GM12878 (cell line): ENCODE data around the gene PTPRJ. TPM values are rescaled to one million over a fixed set of nuclear protein-coding genes. Genes with fewer than 3 reads are reported as not detected.

ENCODE experiments used
- ATAC-seq: fragments of 200-7000 bp; cut with Tn5 transposase; 3 replicates; pipeline ENCODE4 v1.9.1; 2020; ENCODE audit warnings: mild to moderate bottlenecking, moderate library complexity
- BruUV-seq: library from RNA; stranded (reverse); fragments of 400-500 nt; replicated peaks from 2 replicates; lab custom pipeline; 2021; lab: Mats Ljungman, UMichigan
- CTCF ChIA-PET: fragments of 300-600 bp; sonication (Branson Sonifier 250); formaldehyde crosslinking; extraction: SDS; loops from one replicate; lab custom pipeline; 2021; ENCODE audit warnings: inconsistent platforms; lab: Yijun Ruan, JAX
- POLR2A ChIA-PET: fragments of 350-600 bp; formaldehyde crosslinking; extraction: SDS; loops from one replicate; lab custom pipeline; 2021; ENCODE audit warnings: inconsistent platforms; lab: Charles Lee
- RAD21 ChIA-PET: fragments of 300-600 bp; sonication (Branson Sonifier 250); formaldehyde crosslinking; loops from one replicate; lab custom pipeline; 2023; ENCODE audit warnings: antibody characterized with exemption; ENCODE audit not compliant: unreplicated experiment; lab: Charles Lee
- SMC1A ChIA-PET: fragments of 300-600 bp; sonication (Branson Sonifier 250); formaldehyde crosslinking; loops from one replicate; lab custom pipeline; 2023; ENCODE audit not compliant: unreplicated experiment, uncharacterized antibody; lab: Charles Lee
- DNase-seq: peaks from one replicate; pipeline ENCODE4 v3.0.0-alpha.2; 2011; ENCODE audit warnings: low read depth, low spot score
- FAIRE-seq: peaks from 3 replicates; lab custom pipeline; 2011; peaks lifted over from hg19 to GRCh38; lab: Jason Lieb, UNC
- H2AFZ ChIP-seq: 2 replicates; pipeline ENCODE4 v1.6.0; 2011; ENCODE audit warnings: low read depth, low read length, control low read depth; ENCODE audit not compliant: control insufficient read depth
- H3K27ac ChIP-seq: 2 replicates; pipeline ENCODE4 v1.5.1; 2011; ENCODE audit warnings: control low read depth; ENCODE audit not compliant: control insufficient read depth, insufficient read depth
- H3K27me3 ChIP-seq, 2 experiments: replicated peaks in 1 of 2; 2 replicates each; pipeline versions ENCODE4 v1.6.0 to v1.6.1; 2011; ENCODE audit warnings: low read length in 1 of 2; ENCODE audit not compliant: control insufficient read depth in 2 of 2, insufficient read depth in 2 of 2
- H3K36me3 ChIP-seq, 2 experiments: 2 replicates each; pipeline ENCODE4 v1.5.1; 2011; ENCODE audit warnings: low read length in 1 of 2; ENCODE audit not compliant: control insufficient read depth in 2 of 2, insufficient read depth in 2 of 2
- H3K4me1 ChIP-seq: 2 replicates; pipeline ENCODE4 v1.6.1; 2011; ENCODE audit warnings: mild to moderate bottlenecking, low read length, moderate library complexity, mixed read lengths; ENCODE audit not compliant: control insufficient read depth, insufficient read depth
- H3K4me2 ChIP-seq: 2 replicates; pipeline ENCODE4 v1.6.0; 2011; ENCODE audit warnings: control low read depth; ENCODE audit not compliant: control insufficient read depth, insufficient read depth
- H3K4me3 ChIP-seq: fragments of 200-600 bp; sonication (generic); 2 replicates; pipeline ENCODE4 v1.5.1; 2016
- H3K79me2 ChIP-seq: 2 replicates; pipeline ENCODE4 v1.6.0; 2011; ENCODE audit warnings: low read length; ENCODE audit not compliant: control insufficient read depth, insufficient read depth
- H3K9ac ChIP-seq: 2 replicates; pipeline ENCODE4 v1.8.0; 2011; ENCODE audit warnings: low read length, control low read depth, mixed read lengths; ENCODE audit not compliant: control insufficient read depth, insufficient read depth
- H3K9me3 ChIP-seq: replicated peaks from 3 replicates; pipeline ENCODE4 v1.5.1; 2011; ENCODE audit warnings: mild to moderate bottlenecking, low read length; ENCODE audit not compliant: control insufficient read depth, insufficient read depth
- H4K20me1 ChIP-seq: 2 replicates; pipeline ENCODE4 v1.6.0; 2011; ENCODE audit not compliant: control insufficient read depth, insufficient read depth
- ATF2 ChIP-seq: IDR thresholded peaks from 2 replicates; pipeline ENCODE4 v1.6.1; 2012; ENCODE audit warnings: low read length, inconsistent platforms
- BACH1 ChIP-seq: fragments of 450-650 bp; IDR thresholded peaks from 2 replicates; pipeline ENCODE4 v1.6.1; 2017; ENCODE audit warnings: mild to moderate bottlenecking, borderline replicate concordance
- BHLHE40 ChIP-seq, 2 experiments: fragments of 450-650 bp in 1 of 2; IDR thresholded peaks; 2 replicates each; pipeline ENCODE4 v1.6.1; 2011 to 2017; ENCODE audit warnings: low read depth in 2 of 2, borderline replicate concordance in 1 of 2, improper control_type of control experiment in 1 of 2, low read length in 1 of 2, mild to moderate bottlenecking in 1 of 2
- CBX3 ChIP-seq: fragments of 200-600 bp; sonication (generic); IDR thresholded peaks from 2 replicates; pipeline ENCODE4 v1.6.1; 2016; ENCODE audit warnings: low read depth, borderline replicate concordance
- IKZF1 ChIP-seq: fragments of 450-650 bp; conservative IDR thresholded peaks from 2 replicates; pipeline ENCODE4 v1.6.1; 2017; ENCODE audit warnings: antibody characterized with exemption, mild to moderate bottlenecking
- IKZF2 ChIP-seq, 2 experiments: fragments of 450-650 bp; IDR thresholded peaks; 2 replicates each; pipeline ENCODE4 v1.6.1; 2017; ENCODE audit warnings: mild to moderate bottlenecking in 2 of 2, moderate library complexity in 2 of 2
- IRF4 ChIP-seq: IDR thresholded peaks from 2 replicates; pipeline ENCODE4 v1.6.1; 2011; ENCODE audit warnings: low read depth, low read length
- KAT2A ChIP-seq: conservative IDR thresholded peaks from 2 replicates; pipeline ENCODE4 v1.6.1; 2011; ENCODE audit warnings: low read depth, low read length; ENCODE audit not compliant: control insufficient read depth
- KLF5 ChIP-seq: fragments of 450-650 bp; IDR thresholded peaks from 2 replicates; pipeline ENCODE4 v1.6.1; 2014; ENCODE audit warnings: mild to moderate bottlenecking; ENCODE audit not compliant: partially characterized antibody
- PAX5 ChIP-seq: IDR thresholded peaks from 2 replicates; pipeline ENCODE4 v1.6.1; 2011; ENCODE audit warnings: low read depth, low read length, borderline replicate concordance
- POU2F2 ChIP-seq: IDR thresholded peaks from 3 replicates; pipeline ENCODE4 v1.6.1; 2011; ENCODE audit warnings: low read depth, mild to moderate bottlenecking, low read length, borderline replicate concordance
- RCOR1 ChIP-seq: conservative IDR thresholded peaks from 2 replicates; pipeline ENCODE4 v1.6.1; 2012; ENCODE audit warnings: low read depth, low read length, improper control_type of control experiment
- ZBTB33 ChIP-seq: fragments of 450-650 bp; IDR thresholded peaks from 2 replicates; pipeline ENCODE4 v1.6.1; 2017; ENCODE audit warnings: mild to moderate bottlenecking
- ZNF207 ChIP-seq: fragments of 450-650 bp; IDR thresholded peaks from 2 replicates; pipeline ENCODE4 v1.6.1; 2014; ENCODE audit warnings: antibody characterized with exemption, mild to moderate bottlenecking, borderline replicate concordance
- ZSCAN29 ChIP-seq: fragments of 450-650 bp; IDR thresholded peaks from 2 replicates; pipeline ENCODE4 v1.6.1; 2017; ENCODE audit warnings: mild to moderate bottlenecking, moderate library complexity
- WGBS: methylation state at CpG from one replicate; pipeline ENCODE4 v1.1.6; 2016; ENCODE audit warnings: low lambda C conversion rate; ENCODE audit not compliant: insufficient replicate concordance, insufficient coverage; ENCODE audit errors: missing lambda C conversion rate; 5-methylcytosine and 5-hydroxymethylcytosine counted together
- in situ Hi-C: fragments of 300-500 bp; cut with MboI; formaldehyde crosslinking; loops from 9 replicates; pipeline ENCODE4 v1.14.3; 2018; ENCODE audit warnings: mixed read lengths
- intact Hi-C: fragments of 100-400 bp; cut with micrococcal nuclease; formaldehyde crosslinking; loops from one replicate; pipeline ENCODE4 v1.14.2; 2022; ENCODE audit not compliant: unreplicated experiment
- polyA plus RNA-seq, 11 experiments: library from polyadenylated mRNA; depleted of rRNA in 4 of 11; unstranded in 6 of 11; stranded (reverse) in 5 of 11; fragments of >200 nt; fragmentation: Nextera tagmentation in 4 of 11; fragmentation: Illumina TruSeq in 1 of 11; extraction: Ambion mirVana in 4 of 11; extraction: Trizol in 1 of 11; gene quantifications; 1 replicate in 1 of 11; 2 replicates in 10 of 11; pipeline versions ENCODE4 v1.2.1 to v1.2.3, GENCODE V29; 2011 to 2016; ENCODE audit warnings: inconsistent platforms in 2 of 11, missing spikeins in 2 of 11, low read depth in 1 of 11
- total RNA-seq, 4 experiments: library from RNA; depleted of rRNA in 3 of 4; stranded (reverse); fragments of >200 nt in 3 of 4; fragmentation: Illumina TruSeq in 1 of 4; extraction: Trizol in 1 of 4; gene quantifications; 2 replicates each; pipeline versions ENCODE4 v1.2.1 to v1.2.3, GENCODE V29; 2013 to 2021

The PTPRJ gene
- total and polyA plus RNA-seq, 10 of the 15 experiments (the other 5 are each of a cell fraction or from before 2014, with no cell fraction given): 0.22 to 22.4 (median 7.4) TPM

GRCh38 chr11:47969401-47969800 is 11.0 kb upstream of the PTPRJ start (continued):
- TF ChIP-seq KAT2A (no peak), CBX3 (no peak), ZBTB33 (no peak), BACH1 (no peak), IRF4 (no peak)

GRCh38 chr11:47971501-47971900 is 8.9 kb upstream of the PTPRJ start:
- ChIA-PET POLR2A (no interaction called here), CTCF (interaction anchor here (0.6 kb wide), 1 partner anchor 77 kb away, joined by 3 read pairs; no protein-coding TSS in a partner anchor), SMC1A (no interaction called here)
- ATAC-seq (no peak), DNase-seq (no peak)
- Histone ChIP-seq H3K36me3 (no peaks in the 10 kb centered on the region), H3K4me3 (no peak overlapping the region), H3K9ac (no peak overlapping the region), H3K9me3 (no peaks in the 10 kb centered on the region), H3K27me3 (no peaks in the 10 kb centered on the region), H3K79me2 (no peaks in the 10 kb centered on the region), H2AFZ (no peak overlapping the region)
- in situ Hi-C loops: no loop called here
- 81% methylated on average over 4 of the region's 4 CpGs for WGBS
- TF ChIP-seq ZSCAN29 (no peak), ATF2 (no peak), PAX5 (no peak), IKZF2 (IDR thresholded peaks at IDR 0.05) (no peak), ZNF207 (no peak), IKZF1 (no peak), BHLHE40 (IDR thresholded peaks at IDR 0.05; ENCODE audit: borderline replicate concordance in 1 of 2, low read depth in 2 of 2, low read length in 1 of 2) (no peak), POU2F2 (no peak), KLF5 (no peak), RCOR1 (no peak)
- TF ChIP-seq, all 136 proteins: peak for 0
- no peak overlapping the region for H3K27ac ChIP-seq
- H3K4me1 ChIP-seq: peaks cover 8% of the 10 kb centered on the region
- no peak for FAIRE-seq
- no TSS peak for BruUV-seq
- intact Hi-C loops: no loop called here
- RAD21 ChIA-PET: no interaction called here
- H3K4me2 ChIP-seq: no peak overlapping the region
- no peaks in the 10 kb centered on the region for H4K20me1 ChIP-seq
